IMR-90 (cell line): ENCODE results near the gene XPC. TPM values are rescaled to one million over a fixed set of nuclear protein-coding genes. Genes with fewer than 3 reads are reported as not detected.

Experiments
- ATAC-seq: fragments of 200-7000 bp; cut with Tn5 transposase; 2 replicates; pipeline ENCODE4 v1.9.1; 2020; ENCODE audit warnings: low read depth, mild to moderate bottlenecking, moderate library complexity
- BruUV-seq: library from RNA; stranded (reverse); fragments of 400-500 nt; replicated peaks from 2 replicates; lab custom pipeline; 2021; lab: Mats Ljungman, UMichigan
- CTCF ChIA-PET: fragments of 300-600 bp; formaldehyde crosslinking; extraction: SDS; loops from one replicate; lab custom pipeline; 2021; ENCODE audit warnings: antibody characterized with exemption; lab: Yijun Ruan, JAX
- POLR2A ChIA-PET: fragments of 300-600 bp; sonication (Branson Sonifier 250); formaldehyde crosslinking; loops from one replicate; lab custom pipeline; 2022; ENCODE audit warnings: antibody characterized with exemption; ENCODE audit not compliant: unreplicated experiment; lab: Charles Lee
- DNase-seq: peaks from one replicate; pipeline ENCODE4 v3.0.0; 2013
- H2AFZ ChIP-seq: replicated peaks from 2 replicates; pipeline ENCODE3; 2013; ENCODE audit warnings: low read length, mild to moderate bottlenecking; ENCODE audit not compliant: poor library complexity
- H2AK5ac ChIP-seq: 2 replicates; pipeline ENCODE4 v1.6.1; 2013; ENCODE audit warnings: low read depth, low read length, inconsistent platforms
- H2AK9ac ChIP-seq: replicated peaks from 2 replicates; pipeline ENCODE3; 2013; ENCODE audit warnings: mild to moderate bottlenecking, low read depth, low read length, moderate library complexity; ENCODE audit not compliant: poor library complexity
- H2BK120ac ChIP-seq: 2 replicates; pipeline ENCODE4 v1.6.1; 2013; ENCODE audit warnings: low read depth, low read length, inconsistent platforms
- H2BK15ac ChIP-seq: 3 replicates; pipeline ENCODE4 v1.6.1; 2013; ENCODE audit warnings: low read depth, low read length, inconsistent platforms
- H2BK20ac ChIP-seq: 2 replicates; pipeline ENCODE4 v1.6.1; 2013; ENCODE audit warnings: low read depth, mild to moderate bottlenecking, inconsistent platforms, low read length, moderate library complexity
- H2BK5ac ChIP-seq: 2 replicates; pipeline ENCODE4 v1.6.1; 2013; ENCODE audit warnings: mild to moderate bottlenecking, low read depth, low read length, inconsistent platforms; ENCODE audit not compliant: poor library complexity, severe bottlenecking
- H3K14ac ChIP-seq: replicated peaks from 2 replicates; pipeline ENCODE4 v1.6.1; 2013; ENCODE audit warnings: low read depth, low read length, inconsistent platforms
- H3K18ac ChIP-seq: 2 replicates; pipeline ENCODE4 v1.6.1; 2013; ENCODE audit warnings: low read depth, low read length, control low read depth
- H3K23ac ChIP-seq: 2 replicates; pipeline ENCODE4 v1.6.1; 2013; ENCODE audit warnings: low read depth, low read length, inconsistent platforms
- H3K27ac ChIP-seq: 2 replicates; pipeline ENCODE4 v1.5.1; 2013; ENCODE audit warnings: mild to moderate bottlenecking, control low read depth, low read length; ENCODE audit not compliant: insufficient read depth
- H3K27me3 ChIP-seq: 2 replicates; pipeline ENCODE4 v1.6.1; 2013; ENCODE audit warnings: low read length; ENCODE audit not compliant: control insufficient read depth, insufficient read depth
- H3K36me3 ChIP-seq: 2 replicates; pipeline ENCODE4 v1.6.1; 2013; ENCODE audit warnings: low read length, mixed read lengths; ENCODE audit not compliant: control insufficient read depth, insufficient read depth
- H3K4ac ChIP-seq: 2 replicates; pipeline ENCODE4 v1.6.1; 2013; ENCODE audit warnings: low read depth, low read length, inconsistent platforms
- H3K4me1 ChIP-seq: 2 replicates; pipeline ENCODE4 v1.6.1; 2013; ENCODE audit warnings: low read length, mixed read lengths; ENCODE audit not compliant: control insufficient read depth, insufficient read depth
- H3K4me2 ChIP-seq: 2 replicates; pipeline ENCODE4 v1.6.1; 2013; ENCODE audit warnings: low read depth, mild to moderate bottlenecking, control low read depth, low read length, moderate library complexity
- H3K4me3 ChIP-seq: 2 replicates; pipeline ENCODE4 v1.5.1; 2013; ENCODE audit warnings: low read depth, mild to moderate bottlenecking, control low read depth, low read length, moderate library complexity; ENCODE audit not compliant: insufficient read depth
- H3K56ac ChIP-seq: 2 replicates; pipeline ENCODE4 v1.6.1; 2013; ENCODE audit warnings: low read length, inconsistent platforms; ENCODE audit not compliant: insufficient read depth; ENCODE audit errors: extremely low read depth
- H3K79me1 ChIP-seq, 2 experiments: 2 replicates each; pipeline ENCODE4 v1.6.1; 2013; ENCODE audit warnings: low read length in 2 of 2, inconsistent platforms in 1 of 2, low read depth in 1 of 2
- H3K9ac ChIP-seq: 2 replicates; pipeline ENCODE4 v1.6.1; 2013; ENCODE audit warnings: low read depth, low read length, control low read depth
- H3K9me1 ChIP-seq: 2 replicates; pipeline ENCODE4 v1.6.1; 2013; ENCODE audit warnings: low read length, inconsistent platforms; ENCODE audit not compliant: insufficient read depth
- H3K9me3 ChIP-seq: 2 replicates; pipeline ENCODE4 v1.6.1; 2013; ENCODE audit warnings: low read length; ENCODE audit not compliant: control insufficient read depth, insufficient read depth
- H4K20me1 ChIP-seq: 2 replicates; pipeline ENCODE4 v1.6.1; 2013; ENCODE audit warnings: low read length, inconsistent platforms; ENCODE audit not compliant: insufficient read depth
- H4K5ac ChIP-seq: 2 replicates; pipeline ENCODE4 v1.6.1; 2013; ENCODE audit warnings: mild to moderate bottlenecking, low read depth, low read length, control low read depth
- H4K8ac ChIP-seq, 2 experiments: 2 replicates each; pipeline ENCODE4 v1.6.1; 2013; ENCODE audit warnings: low read depth in 2 of 2, low read length in 2 of 2, control low read depth in 1 of 2, inconsistent platforms in 1 of 2
- H4K91ac ChIP-seq: 2 replicates; pipeline ENCODE4 v1.6.1; 2013; ENCODE audit warnings: low read depth, low read length, inconsistent platforms; ENCODE audit not compliant: insufficient read depth
- FOS ChIP-seq: fragments of 150-350 bp; IDR thresholded peaks from 2 replicates; pipeline ENCODE4 v1.6.1; 2016; ENCODE audit warnings: low read depth, low read length
- MXI1 ChIP-seq: IDR thresholded peaks from 2 replicates; pipeline ENCODE4 v1.6.1; 2012; ENCODE audit warnings: low read depth, mild to moderate bottlenecking, low read length, moderate library complexity, borderline replicate concordance
- WGBS, 2 experiments: methylation state at CpG; one replicate each; pipeline versions ENCODE4 v1.1.5 to v1.1.7; 2013; ENCODE audit warnings: missing lambda C conversion rate in 2 of 2; ENCODE audit not compliant: insufficient read length in 1 of 2; ENCODE audit errors: extremely low coverage in 2 of 2; 5-methylcytosine and 5-hydroxymethylcytosine counted together
- dilution Hi-C: fragments of 300-500 bp; cut with HindIII; formaldehyde crosslinking; loops from one replicate; pipeline ENCODE4 v1.14.3; 2018; ENCODE audit warnings: low sequenced_read_pairs; ENCODE audit not compliant: unreplicated experiment
- in situ Hi-C: fragments of 300-500 bp; cut with MboI; formaldehyde crosslinking; loops from 3 replicates; pipeline ENCODE4 v1.14.3; 2019; ENCODE audit warnings: low sequenced_read_pairs, inconsistent platforms, mixed read lengths
- intact Hi-C: fragments of 100-400 bp; cut with micrococcal nuclease; formaldehyde crosslinking; loops from 2 replicates; pipeline ENCODE4 v1.10.0; 2022
- polyA plus RNA-seq, 3 experiments: library from polyadenylated mRNA; depleted of rRNA; stranded (reverse); fragments of >200 nt; gene quantifications; 2 replicates each; pipeline ENCODE4 v1.2.3, GENCODE V29; 2012; ENCODE audit warnings: low replicate concordance in 1 of 3
- total RNA-seq: library from RNA; depleted of rRNA; stranded (reverse); fragments of >200 nt; gene quantifications from 2 replicates; pipeline ENCODE4 v1.2.3, GENCODE V29; 2012
- TF ChIP-seq, protein P1 (sequence below): conservative IDR thresholded peaks from 2 replicates; pipeline ENCODE4 v1.5.1; 2012; ENCODE audit warnings: mild to moderate bottlenecking, low read depth, low read length, improper control_type of control experiment

Gene XPC
- total and polyA plus RNA-seq, 2 of the 4 experiments (the other 2 are of a cell fraction), result 30.9 to 48.8 TPM

GRCh38 chr3:14156201-14156600 lies 22.2 kb downstream of the XPC start:
- H3K14ac ChIP-seq, result no peak overlapping the region
- no peak for ATAC-seq
- dilution Hi-C loops (no loop called here), in situ Hi-C loops (no loop called here), intact Hi-C loops (no loop called here)
- no peak for DNase-seq
- no peak overlapping the region for H3K56ac ChIP-seq
- ChIA-PET POLR2A (no interaction called here), CTCF (no interaction called here)
- H4K20me1 ChIP-seq, result no peaks in the 10 kb centered on the region
- peaks cover 71% of the 10 kb centered on the region for H3K36me3 ChIP-seq
- H3K18ac ChIP-seq, result no peak overlapping the region
- no peak overlapping the region for H4K8ac ChIP-seq
- H3K4me3 ChIP-seq, result no peak overlapping the region
- H4K91ac ChIP-seq, result no peak overlapping the region
- TF ChIP-seq, protein P1, sequence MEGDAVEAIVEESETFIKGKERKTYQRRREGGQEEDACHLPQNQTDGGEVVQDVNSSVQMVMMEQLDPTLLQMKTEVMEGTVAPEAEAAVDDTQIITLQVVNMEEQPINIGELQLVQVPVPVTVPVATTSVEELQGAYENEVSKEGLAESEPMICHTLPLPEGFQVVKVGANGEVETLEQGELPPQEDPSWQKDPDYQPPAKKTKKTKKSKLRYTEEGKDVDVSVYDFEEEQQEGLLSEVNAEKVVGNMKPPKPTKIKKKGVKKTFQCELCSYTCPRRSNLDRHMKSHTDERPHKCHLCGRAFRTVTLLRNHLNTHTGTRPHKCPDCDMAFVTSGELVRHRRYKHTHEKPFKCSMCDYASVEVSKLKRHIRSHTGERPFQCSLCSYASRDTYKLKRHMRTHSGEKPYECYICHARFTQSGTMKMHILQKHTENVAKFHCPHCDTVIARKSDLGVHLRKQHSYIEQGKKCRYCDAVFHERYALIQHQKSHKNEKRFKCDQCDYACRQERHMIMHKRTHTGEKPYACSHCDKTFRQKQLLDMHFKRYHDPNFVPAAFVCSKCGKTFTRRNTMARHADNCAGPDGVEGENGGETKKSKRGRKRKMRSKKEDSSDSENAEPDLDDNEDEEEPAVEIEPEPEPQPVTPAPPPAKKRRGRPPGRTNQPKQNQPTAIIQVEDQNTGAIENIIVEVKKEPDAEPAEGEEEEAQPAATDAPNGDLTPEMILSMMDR, result no peak
- TF ChIP-seq FOS (no peak), MXI1 (no peak)
- no peak overlapping the region for H3K23ac ChIP-seq
- H2AK5ac ChIP-seq, result no peak overlapping the region
- no peak overlapping the region for H2BK5ac ChIP-seq
- no peak overlapping the region for H3K4me2 ChIP-seq
- no peak overlapping the region for H2BK15ac ChIP-seq
- peaks cover 25 to 40% of the 10 kb centered on the region in 2 experiments for H3K79me1 ChIP-seq
- no peak overlapping the region for H4K5ac ChIP-seq
- no peak overlapping the region for H2BK120ac ChIP-seq
- no peak overlapping the region for H2BK20ac ChIP-seq
- H3K27me3 ChIP-seq, result no peaks in the 10 kb centered on the region
- no TSS peak for BruUV-seq
- no peak overlapping the region for H3K9ac ChIP-seq
- no peak overlapping the region for H3K27ac ChIP-seq
- no peak overlapping the region for H2AFZ ChIP-seq
- H3K9me3 ChIP-seq, result no peaks in the 10 kb centered on the region
- H3K4ac ChIP-seq, result no peak overlapping the region
- whole genome bisulfite sequencing, 2 experiments, result no CpG with 5 or more reads among the region's 7 CpGs
- H2AK9ac ChIP-seq, result no peak overlapping the region
- no peaks in the 10 kb centered on the region for H3K4me1 ChIP-seq
- H3K9me1 ChIP-seq, result peaks cover 2% of the 10 kb centered on the region; the same call in 1 of the 2 replicates
